Panc1 (cell line): Measurements from ENCODE around the gene CETN1.

Experiments used
- POLR2AphosphoS5 ChIP-seq: IDR thresholded peaks from 2 replicates; pipeline ENCODE4 v1.6.1; 2012; ENCODE audit warnings: mild to moderate bottlenecking, low read depth, low read length, moderate library complexity
- SIN3A ChIP-seq: IDR thresholded peaks from 2 replicates; pipeline ENCODE4 v1.6.1; 2012; ENCODE audit warnings: low read depth, mild to moderate bottlenecking, low read length, moderate library complexity, borderline replicate concordance; ENCODE audit not compliant: insufficient read depth
- TCF7L2 ChIP-seq: IDR thresholded peaks from 2 replicates; pipeline ENCODE4 v1.6.1; 2011; ENCODE audit warnings: mild to moderate bottlenecking, low read depth, low read length, inconsistent platforms
- TF ChIP-seq, protein P1 (sequence below): fragments of 450-650 bp; IDR thresholded peaks from 2 replicates; pipeline ENCODE4 v1.5.1; 2017; ENCODE audit warnings: mild to moderate bottlenecking
- TF ChIP-seq, protein P2 (sequence below), 2 experiments: IDR thresholded peaks; 2 replicates each; pipeline ENCODE4 v1.6.1; 2011 to 2012; ENCODE audit warnings: low read depth in 2 of 2, control low read depth in 1 of 2, low read length in 1 of 2, mild to moderate bottlenecking in 1 of 2, moderate library complexity in 1 of 2; ENCODE audit not compliant: insufficient read depth in 1 of 2

DNA sequence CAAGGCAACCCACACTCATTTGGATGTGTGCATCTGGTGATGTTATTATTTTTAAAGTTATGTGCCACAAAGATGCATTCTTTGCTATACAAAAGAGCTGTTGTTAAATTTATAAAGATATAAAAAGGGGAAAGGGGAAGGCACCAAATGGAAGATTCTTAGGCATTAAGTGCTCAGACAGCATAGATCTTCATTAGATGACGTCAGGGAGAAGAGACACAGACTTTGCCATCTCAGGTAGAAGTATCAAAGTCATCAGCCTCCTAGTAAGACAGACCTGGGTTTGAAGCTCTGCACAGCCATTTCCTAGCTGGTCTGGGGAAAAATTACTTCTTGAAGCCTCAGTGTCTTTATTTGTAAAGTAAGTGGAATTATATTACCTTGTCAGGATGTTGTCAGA lies 15.4 kb downstream of the CETN1 start:
- TF ChIP-seq, protein P1, sequence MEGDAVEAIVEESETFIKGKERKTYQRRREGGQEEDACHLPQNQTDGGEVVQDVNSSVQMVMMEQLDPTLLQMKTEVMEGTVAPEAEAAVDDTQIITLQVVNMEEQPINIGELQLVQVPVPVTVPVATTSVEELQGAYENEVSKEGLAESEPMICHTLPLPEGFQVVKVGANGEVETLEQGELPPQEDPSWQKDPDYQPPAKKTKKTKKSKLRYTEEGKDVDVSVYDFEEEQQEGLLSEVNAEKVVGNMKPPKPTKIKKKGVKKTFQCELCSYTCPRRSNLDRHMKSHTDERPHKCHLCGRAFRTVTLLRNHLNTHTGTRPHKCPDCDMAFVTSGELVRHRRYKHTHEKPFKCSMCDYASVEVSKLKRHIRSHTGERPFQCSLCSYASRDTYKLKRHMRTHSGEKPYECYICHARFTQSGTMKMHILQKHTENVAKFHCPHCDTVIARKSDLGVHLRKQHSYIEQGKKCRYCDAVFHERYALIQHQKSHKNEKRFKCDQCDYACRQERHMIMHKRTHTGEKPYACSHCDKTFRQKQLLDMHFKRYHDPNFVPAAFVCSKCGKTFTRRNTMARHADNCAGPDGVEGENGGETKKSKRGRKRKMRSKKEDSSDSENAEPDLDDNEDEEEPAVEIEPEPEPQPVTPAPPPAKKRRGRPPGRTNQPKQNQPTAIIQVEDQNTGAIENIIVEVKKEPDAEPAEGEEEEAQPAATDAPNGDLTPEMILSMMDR: no peak
- TF ChIP-seq POLR2AphosphoS5 (no peak), TCF7L2 (no peak), SIN3A (no peak)
- TF ChIP-seq, protein P2, sequence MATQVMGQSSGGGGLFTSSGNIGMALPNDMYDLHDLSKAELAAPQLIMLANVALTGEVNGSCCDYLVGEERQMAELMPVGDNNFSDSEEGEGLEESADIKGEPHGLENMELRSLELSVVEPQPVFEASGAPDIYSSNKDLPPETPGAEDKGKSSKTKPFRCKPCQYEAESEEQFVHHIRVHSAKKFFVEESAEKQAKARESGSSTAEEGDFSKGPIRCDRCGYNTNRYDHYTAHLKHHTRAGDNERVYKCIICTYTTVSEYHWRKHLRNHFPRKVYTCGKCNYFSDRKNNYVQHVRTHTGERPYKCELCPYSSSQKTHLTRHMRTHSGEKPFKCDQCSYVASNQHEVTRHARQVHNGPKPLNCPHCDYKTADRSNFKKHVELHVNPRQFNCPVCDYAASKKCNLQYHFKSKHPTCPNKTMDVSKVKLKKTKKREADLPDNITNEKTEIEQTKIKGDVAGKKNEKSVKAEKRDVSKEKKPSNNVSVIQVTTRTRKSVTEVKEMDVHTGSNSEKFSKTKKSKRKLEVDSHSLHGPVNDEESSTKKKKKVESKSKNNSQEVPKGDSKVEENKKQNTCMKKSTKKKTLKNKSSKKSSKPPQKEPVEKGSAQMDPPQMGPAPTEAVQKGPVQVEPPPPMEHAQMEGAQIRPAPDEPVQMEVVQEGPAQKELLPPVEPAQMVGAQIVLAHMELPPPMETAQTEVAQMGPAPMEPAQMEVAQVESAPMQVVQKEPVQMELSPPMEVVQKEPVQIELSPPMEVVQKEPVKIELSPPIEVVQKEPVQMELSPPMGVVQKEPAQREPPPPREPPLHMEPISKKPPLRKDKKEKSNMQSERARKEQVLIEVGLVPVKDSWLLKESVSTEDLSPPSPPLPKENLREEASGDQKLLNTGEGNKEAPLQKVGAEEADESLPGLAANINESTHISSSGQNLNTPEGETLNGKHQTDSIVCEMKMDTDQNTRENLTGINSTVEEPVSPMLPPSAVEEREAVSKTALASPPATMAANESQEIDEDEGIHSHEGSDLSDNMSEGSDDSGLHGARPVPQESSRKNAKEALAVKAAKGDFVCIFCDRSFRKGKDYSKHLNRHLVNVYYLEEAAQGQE (IDR thresholded peaks at IDR 0.05; ENCODE audit: insufficient read depth in 1 of 2, low read depth in 2 of 2, low read length in 1 of 2): no peak
